HG03045 (cell line): ENCODE results near the gene CEACAM4.
"Not testable (repeated sequence)": the region's sequence is repeated elsewhere in the genome, so short reads cannot be mapped to it uniquely, and the experiment has no call there.

Experiments used
- ATAC-seq: cut with Tn5 transposase; IDR thresholded peaks from one replicate; pipeline ENCODE4 v1.9.1; 2021; ENCODE audit warnings: mild to moderate bottlenecking, moderate library complexity; ENCODE audit not compliant: unreplicated experiment

CEACAM4 gene

DNA sequence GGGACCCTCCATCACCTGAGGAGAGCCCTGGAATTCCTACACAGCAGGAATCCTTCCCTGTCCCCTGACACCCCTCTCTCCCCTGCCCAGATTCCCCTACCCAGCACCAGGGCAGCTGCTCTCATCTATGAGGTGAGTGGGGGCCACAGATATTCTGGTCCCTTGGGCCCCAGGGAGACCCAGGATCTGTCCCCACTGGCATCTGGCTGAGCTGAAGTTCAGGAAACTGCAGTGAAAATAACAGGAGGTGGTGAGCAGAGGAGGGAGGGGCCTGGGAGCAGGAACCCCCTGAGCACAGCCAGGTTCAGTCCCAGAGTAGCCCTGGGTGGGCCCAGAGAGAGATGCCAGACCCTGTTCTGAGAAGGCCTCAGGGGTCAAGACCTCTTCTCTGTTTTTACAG, 40.8 kb downstream of the CEACAM4 start:
- no peak for ATAC-seq

DNA sequence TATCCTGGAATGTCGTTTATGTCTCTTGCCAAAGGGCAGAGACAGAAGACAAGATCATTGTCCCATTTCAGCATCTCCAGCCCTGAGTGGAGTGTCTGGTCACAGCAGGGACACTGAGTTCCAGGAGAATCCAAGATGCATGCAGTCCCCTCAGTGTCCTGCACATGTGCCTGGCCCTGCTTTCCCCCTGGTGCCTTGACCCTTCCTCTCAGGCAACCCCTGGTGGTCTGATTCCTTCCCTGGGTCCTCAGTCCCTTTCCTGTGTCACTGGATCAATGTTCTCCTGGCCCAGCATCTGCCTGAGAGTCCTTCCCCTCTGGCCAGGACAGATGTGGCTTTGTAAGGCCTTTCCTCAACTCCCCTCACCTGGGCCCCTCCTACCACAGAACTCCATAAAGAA, 41.9 kb downstream of the CEACAM4 start:
- no peak for ATAC-seq

DNA sequence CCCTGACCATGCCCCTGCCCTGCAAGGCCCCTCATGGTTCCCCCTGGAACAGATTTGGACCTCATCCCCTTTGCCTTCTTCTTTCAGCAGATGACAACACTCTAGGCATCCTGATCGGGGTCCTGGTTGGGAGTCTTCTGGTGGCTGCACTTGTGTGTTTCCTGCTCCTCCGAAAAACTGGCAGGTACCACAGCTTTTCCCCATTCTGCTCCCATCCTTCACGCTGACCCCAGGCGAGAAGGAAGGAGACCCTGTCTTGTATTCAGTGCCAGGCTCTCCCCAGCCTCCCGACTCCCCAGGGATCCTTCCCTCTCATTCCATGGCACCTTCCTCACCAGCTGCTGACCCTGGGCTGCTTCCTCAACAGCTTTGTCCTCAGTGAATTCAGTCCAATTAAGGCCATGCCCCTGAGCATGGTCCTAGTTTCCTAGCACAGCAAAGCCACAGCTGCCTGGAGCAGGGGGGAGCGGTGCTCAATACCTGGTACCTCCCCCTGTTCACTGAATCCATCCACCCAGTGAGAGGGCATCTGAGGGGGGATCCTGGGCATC, 42.5 kb downstream of the CEACAM4 start:
- ATAC-seq = no peak

DNA sequence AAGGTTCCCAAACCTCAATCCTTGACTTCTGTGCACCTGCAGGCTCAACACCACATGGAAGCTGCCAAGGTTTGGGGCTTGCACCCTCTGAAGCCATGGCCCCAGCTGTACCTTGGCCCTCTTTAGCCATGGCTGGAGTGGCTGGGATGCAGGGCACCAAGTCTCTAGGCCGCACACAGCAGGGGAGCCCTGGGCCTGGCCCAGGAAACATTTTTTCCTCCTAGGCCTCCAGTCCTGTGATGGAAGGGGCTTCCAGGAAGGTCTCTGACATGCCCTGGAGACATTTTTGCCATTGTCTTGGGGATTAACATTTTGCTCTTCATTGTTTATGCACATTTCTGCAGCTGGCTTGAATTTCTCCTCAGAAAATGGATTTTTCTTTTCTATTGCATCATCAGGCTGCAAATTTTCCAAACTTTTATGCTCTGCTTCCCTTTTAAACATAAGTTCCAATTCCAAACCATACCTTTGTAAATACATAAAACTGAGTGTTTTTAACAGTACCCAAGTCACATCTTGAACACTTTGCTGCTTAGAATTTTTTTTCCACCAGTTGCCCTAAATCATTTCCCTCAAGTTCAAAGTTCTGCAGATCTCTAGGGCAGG, 44.2 kb downstream of the CEACAM4 start:
- not testable (repeated sequence) for ATAC-seq

DNA sequence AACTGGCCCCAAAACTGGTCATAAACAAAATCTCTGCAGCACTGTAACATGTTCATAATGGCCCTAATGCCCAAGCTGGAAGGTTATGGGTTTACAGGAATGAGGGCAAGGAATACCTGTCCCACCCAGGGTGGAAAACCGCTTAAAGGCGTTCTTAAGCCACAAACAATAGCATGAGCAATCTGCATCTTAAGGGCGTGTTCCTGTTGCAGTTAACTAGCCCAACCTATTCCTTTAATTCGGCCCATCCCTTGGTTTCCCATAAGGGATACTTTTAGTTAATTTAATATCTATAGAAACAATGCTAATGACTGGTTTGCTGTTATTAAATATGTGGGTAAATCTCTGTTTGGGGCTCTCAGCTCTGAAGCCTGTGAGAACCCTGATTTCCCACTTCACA, 45.8 kb downstream of the CEACAM4 start:
- not testable (repeated sequence) for ATAC-seq

DNA sequence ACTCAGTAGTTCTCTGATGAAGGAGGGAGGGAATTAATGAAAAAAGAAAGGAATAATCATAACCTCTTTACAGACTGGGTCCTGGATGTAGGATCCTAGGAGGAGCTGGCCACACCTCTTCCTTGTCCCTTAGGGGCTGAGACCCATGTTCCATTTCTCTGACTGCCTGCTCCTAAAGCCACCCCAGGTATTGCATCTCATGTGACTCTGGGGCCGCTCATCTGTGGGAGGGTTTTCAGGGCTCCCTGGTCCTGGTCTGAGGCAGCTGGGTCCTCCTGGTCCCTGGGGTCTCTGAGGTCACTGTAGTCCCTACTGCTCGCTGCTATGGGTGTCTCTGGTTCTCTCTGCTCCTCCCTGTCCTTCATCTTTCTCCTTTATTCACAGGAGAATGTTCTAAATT, 48.0 kb downstream of the CEACAM4 start:
- no peak for ATAC-seq

DNA sequence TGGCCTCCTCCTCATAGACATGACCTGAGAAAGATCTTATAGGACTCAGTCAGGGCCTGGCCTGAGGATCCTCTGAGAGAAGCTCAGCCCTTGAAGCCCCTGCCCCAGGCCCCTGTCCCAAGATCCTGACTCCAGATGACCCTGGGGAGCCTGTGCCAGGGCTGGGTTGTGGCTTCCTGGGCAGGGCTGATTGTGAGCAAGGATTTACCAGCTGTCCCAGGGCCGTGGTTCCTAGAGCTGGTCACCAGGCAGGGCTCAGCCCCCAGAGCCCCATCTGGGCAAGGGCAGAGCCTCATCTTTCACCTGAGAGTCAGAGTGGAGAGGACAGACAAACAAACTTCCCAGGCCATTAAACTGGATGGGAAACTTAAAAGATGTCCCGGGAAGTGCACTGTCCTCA, 49.0 kb downstream of the CEACAM4 start:
- no peak for ATAC-seq

DNA sequence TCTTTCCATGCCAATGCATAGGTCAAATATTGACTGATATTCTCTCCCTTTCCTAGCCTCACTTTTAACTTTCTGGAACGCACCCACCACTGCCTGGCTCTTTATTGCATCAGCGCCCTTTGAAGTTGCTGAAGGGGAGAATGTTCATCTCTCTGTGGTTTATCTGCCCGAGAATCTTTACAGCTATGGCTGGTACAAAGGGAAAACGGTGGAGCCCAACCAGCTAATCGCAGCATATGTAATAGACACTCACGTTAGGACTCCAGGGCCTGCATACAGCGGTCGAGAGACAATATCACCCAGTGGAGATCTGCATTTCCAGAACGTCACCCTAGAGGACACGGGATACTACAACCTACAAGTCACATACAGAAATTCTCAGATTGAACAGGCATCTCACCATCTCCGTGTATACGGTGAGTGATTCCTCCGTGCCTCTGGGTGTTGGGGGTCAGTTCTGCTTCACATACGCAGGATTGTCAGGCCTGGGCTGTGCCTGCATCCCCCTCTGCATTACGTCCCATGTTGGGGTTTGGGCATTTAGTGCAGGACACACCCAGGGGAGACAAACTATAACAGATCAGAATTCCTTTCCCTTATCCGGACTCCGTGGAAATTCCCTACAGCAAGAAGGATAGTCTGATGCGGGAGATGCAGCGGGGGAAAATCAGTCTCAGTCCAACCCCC, 49.6 kb downstream of the CEACAM4 start:
- no peak for ATAC-seq

DNA sequence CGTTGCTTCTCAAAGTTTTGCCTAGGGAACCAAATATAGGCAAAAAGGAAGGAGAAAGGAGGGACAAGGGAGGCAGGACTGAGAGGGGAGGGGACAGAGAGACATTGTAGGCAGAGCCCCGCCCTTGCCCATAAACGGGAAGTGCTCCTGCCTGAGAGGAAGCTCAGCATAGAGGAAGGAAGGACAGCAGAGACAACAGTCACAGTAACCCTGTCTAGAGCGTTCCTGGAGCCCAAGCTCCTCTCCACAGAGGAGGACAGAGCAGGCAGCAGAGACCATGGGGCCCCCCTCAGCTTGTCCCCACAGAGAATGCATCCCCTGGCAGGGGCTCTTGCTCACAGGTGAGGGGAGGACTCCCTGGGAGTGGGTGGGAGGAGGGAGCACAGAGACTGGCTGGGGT, 50.9 kb downstream of the CEACAM4 start, which contains the start of gene CEACAM21:
TSS of gene CEACAM21 (plus strand) at position 169 of the 400 bp plus-strand sequence. CDS start at position 278, 109 bp downstream.
- no peak for ATAC-seq

DNA sequence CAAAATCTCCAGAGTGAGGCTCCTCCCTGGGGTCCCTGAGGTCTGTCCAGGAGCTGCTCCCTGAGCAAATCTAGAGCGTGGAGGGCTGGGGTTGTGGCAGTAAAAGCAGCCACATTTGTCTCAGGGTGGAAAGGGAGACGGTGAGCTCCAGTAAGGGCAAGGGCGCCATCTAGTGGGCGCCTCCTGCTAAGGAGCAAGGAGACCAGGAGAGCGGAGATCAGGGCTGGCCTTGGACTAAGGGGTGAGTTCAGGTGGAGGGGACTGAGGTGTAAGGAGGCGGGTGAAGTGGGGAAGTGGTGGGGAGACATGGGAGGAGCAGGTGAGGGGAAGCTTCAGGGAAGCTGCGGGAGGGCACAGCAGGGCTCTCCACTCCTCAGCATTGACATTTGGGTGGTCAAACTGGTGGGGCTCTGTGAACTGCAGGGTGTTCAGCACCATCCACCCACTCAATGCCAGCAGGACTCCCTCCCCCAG, 56.2 kb downstream of the CEACAM4 start:
- ATAC-seq = no peak

DNA sequence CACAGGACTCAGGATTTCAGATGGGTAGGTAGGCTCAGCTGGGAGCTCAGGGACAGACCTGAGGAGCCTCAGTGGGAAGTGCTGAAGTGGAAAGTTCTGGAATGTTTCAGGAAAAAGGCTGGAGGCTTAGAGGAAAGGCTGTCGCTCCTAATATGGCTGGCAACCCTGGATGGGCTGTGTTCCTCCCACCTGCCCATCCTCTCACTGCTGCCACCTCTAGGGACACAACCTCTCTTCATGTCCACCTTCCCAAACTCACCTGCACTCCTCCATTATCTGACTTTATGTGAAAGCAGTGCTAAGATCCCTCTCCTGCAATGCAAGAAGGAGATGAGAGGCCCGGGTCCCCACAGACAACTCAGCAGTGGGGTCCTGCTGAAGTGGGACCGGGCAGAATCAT, 56.7 kb downstream of the CEACAM4 start:
- no peak for ATAC-seq

DNA sequence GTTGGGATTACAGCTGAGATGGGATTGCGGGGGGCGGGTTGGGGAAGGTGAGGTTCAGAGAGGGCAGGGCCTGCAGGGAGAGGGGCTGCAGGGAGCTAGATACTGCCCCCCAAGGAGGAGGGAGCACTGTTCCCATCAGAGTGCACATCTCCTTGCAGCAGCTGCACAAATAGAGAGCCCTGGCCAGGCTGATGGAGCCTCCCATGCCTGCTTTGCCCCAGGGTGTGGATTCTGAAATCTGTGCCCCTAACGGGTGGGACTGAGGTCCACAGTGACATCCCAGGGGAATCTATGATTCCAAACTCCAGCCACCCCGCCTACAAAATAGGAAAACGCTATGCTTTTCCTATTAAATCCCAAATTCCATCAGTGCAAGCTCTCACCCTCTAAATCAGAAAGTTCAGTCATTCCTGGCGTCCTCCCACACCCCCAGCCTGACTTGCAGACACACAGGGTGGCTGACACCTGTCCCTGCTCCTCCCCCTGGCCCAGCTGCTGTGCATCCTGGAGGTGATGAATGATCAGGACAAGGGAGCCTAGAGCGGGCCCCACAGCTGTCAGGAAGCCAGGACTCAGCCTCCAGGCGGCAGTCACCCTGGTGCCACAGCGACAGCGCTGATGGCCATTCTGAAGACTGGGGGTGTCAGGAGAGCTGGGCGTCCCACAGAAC, 57.3 kb downstream of the CEACAM4 start:
- ATAC-seq = no peak
